Erythroblast (primary cell): Measurements from ENCODE around the gene OLFM3.

Source experiments
- DNase-seq, 2 experiments: peaks; one replicate each; lab custom pipeline; 2025; lab: John Stamatoyannopoulos, UW
- GATA1 ChIP-seq: IDR thresholded peaks from 2 replicates; pipeline ENCODE4 v1.6.1; 2011; ENCODE audit warnings: low read depth, mild to moderate bottlenecking, control low read depth, low read length, moderate library complexity
- POLR2A ChIP-seq: IDR thresholded peaks from 2 replicates; pipeline ENCODE4 v1.6.1; 2011; ENCODE audit warnings: mild to moderate bottlenecking, low read length

OLFM3 gene

GRCh38 chr1:101859941-101860340, 136.8 kb downstream of the OLFM3 start:
- TF ChIP-seq GATA1 (no peak), POLR2A (no peak)
- no peak for DNase-seq

GRCh38 chr1:101854271-101854670, 142.5 kb downstream of the OLFM3 start:
- TF ChIP-seq POLR2A = no peak
- TF ChIP-seq GATA1 = no peak
- DNase-seq = no peak

GRCh38 chr1:101852936-101853335, 143.8 kb downstream of the OLFM3 start:
- no peak for DNase-seq
- TF ChIP-seq GATA1 = no peak
- no peak for TF ChIP-seq POLR2A

GRCh38 chr1:101849356-101849755, 147.4 kb downstream of the OLFM3 start:
- DNase-seq = no peak
- TF ChIP-seq GATA1 (no peak), POLR2A (no peak)

GRCh38 chr1:101847626-101848025, 149.1 kb downstream of the OLFM3 start:
- TF ChIP-seq GATA1 (no peak), POLR2A (no peak)
- DNase-seq = no peak

GRCh38 chr1:101846820-101847219, 149.9 kb downstream of the OLFM3 start:
- TF ChIP-seq POLR2A (no peak), GATA1 (no peak)
- no peak for DNase-seq

- TF ChIP-seq GATA1 = no peak
- TF ChIP-seq POLR2A = no peak
- DNase-seq = no peak
Observed at GRCh38 chr1:101843160-101843559, 153.6 kb downstream of the OLFM3 start.

- no peak for TF ChIP-seq POLR2A
- TF ChIP-seq GATA1 = no peak
- DNase-seq = no peak
Observed at GRCh38 chr1:101841824-101842223, 154.9 kb downstream of the OLFM3 start.

- DNase-seq = no peak
- TF ChIP-seq POLR2A (no peak), GATA1 (no peak)
Observed at GRCh38 chr1:101835988-101836387, 160.7 kb downstream of the OLFM3 start.

GRCh38 chr1:101833312-101833711, 163.4 kb downstream of the OLFM3 start:
- TF ChIP-seq POLR2A (no peak), GATA1 (no peak)
- no peak for DNase-seq

GRCh38 chr1:101826416-101826815, 170.3 kb downstream of the OLFM3 start:
- TF ChIP-seq GATA1 = no peak
- no peak for TF ChIP-seq POLR2A
- DNase-seq = no peak

- DNase-seq = peak; percentile 1 to 19
- TF ChIP-seq GATA1 (no peak), POLR2A (no peak)
Observed at GRCh38 chr1:101820071-101820470, 176.7 kb downstream of the OLFM3 start.

GRCh38 chr1:101816262-101816661, 180.5 kb downstream of the OLFM3 start:
- TF ChIP-seq GATA1 (no peak), POLR2A (no peak)
- DNase-seq = no peak

GRCh38 chr1:101798417-101798816, 198.3 kb downstream of the OLFM3 start:
- DNase-seq = no peak

GRCh38 chr1:101797722-101798121, 199.0 kb downstream of the OLFM3 start:
- DNase-seq = no peak
- TF ChIP-seq POLR2A (no peak), GATA1 (no peak)

More at GRCh38 chr1:101798417-101798816, 198.3 kb downstream of the OLFM3 start:
- TF ChIP-seq POLR2A (no peak), GATA1 (no peak)

- TF ChIP-seq GATA1 = no peak
- TF ChIP-seq POLR2A = no peak
- DNase-seq = no peak
Observed at GRCh38 chr1:101781201-101781831, 215.4 kb downstream of the OLFM3 start.
